H9 (cell line): ENCODE data around the gene TSG101. TPM values are rescaled to one million over a fixed set of nuclear protein-coding genes. Genes with fewer than 3 reads are reported as not detected.

ENCODE experiments used
- DNase-seq: peaks from one replicate; pipeline ENCODE4 v3.0.0-alpha.2; 2017
- H2AFZ ChIP-seq: one replicate; pipeline ENCODE4 v1.6.1; 2013; ENCODE audit warnings: mild to moderate bottlenecking, low read length, control low read depth, moderate library complexity
- H2AK5ac ChIP-seq: 2 replicates; pipeline ENCODE4 v1.6.1; 2013; ENCODE audit warnings: low read length, control low read depth, mixed read lengths; ENCODE audit not compliant: insufficient read length
- H2BK120ac ChIP-seq: one replicate; pipeline ENCODE4 v1.6.1; 2013; ENCODE audit warnings: low read depth, mild to moderate bottlenecking, low read length, control low read depth, inconsistent platforms; ENCODE audit not compliant: poor library complexity, severe bottlenecking
- H2BK12ac ChIP-seq: 2 replicates; pipeline ENCODE4 v1.6.1; 2013; ENCODE audit warnings: low read length, control low read depth, mixed read lengths, low read depth; ENCODE audit not compliant: insufficient read length
- H2BK15ac ChIP-seq: 2 replicates; pipeline ENCODE4 v1.6.1; 2013; ENCODE audit warnings: low read depth, low read length, control low read depth
- H2BK20ac ChIP-seq: one replicate; pipeline ENCODE4 v1.6.1; 2013; ENCODE audit warnings: low read depth, mild to moderate bottlenecking, low read length, control low read depth, inconsistent platforms; ENCODE audit not compliant: poor library complexity, severe bottlenecking
- H2BK5ac ChIP-seq: 2 replicates; pipeline ENCODE4 v1.6.1; 2013; ENCODE audit warnings: low read length, control low read depth, mixed read lengths; ENCODE audit not compliant: insufficient read length
- H3K14ac ChIP-seq: 2 replicates; pipeline ENCODE4 v1.6.1; 2013; ENCODE audit warnings: low read length, control low read depth; ENCODE audit not compliant: insufficient read depth
- H3K18ac ChIP-seq: 2 replicates; pipeline ENCODE4 v1.6.1; 2013; ENCODE audit warnings: low read depth, mild to moderate bottlenecking, mixed read lengths, low read length, control low read depth; ENCODE audit not compliant: insufficient read length
- H3K23ac ChIP-seq: 2 replicates; pipeline ENCODE4 v1.6.1; 2013; ENCODE audit warnings: low read length, control low read depth, mixed read lengths, low read depth; ENCODE audit not compliant: insufficient read length
- H3K23me2 ChIP-seq: 2 replicates; pipeline ENCODE4 v1.6.1; 2013; ENCODE audit warnings: low read depth, mild to moderate bottlenecking, mixed read lengths, low read length, control low read depth; ENCODE audit not compliant: insufficient read length, poor library complexity, severe bottlenecking
- H3K27ac ChIP-seq: 2 replicates; pipeline ENCODE4 v1.5.1; 2013; ENCODE audit warnings: low read length, control low read depth, mixed read lengths, low read depth; ENCODE audit not compliant: insufficient read length
- H3K27me3 ChIP-seq: 2 replicates; pipeline ENCODE4 v1.6.1; 2013; ENCODE audit warnings: low read length, control low read depth, inconsistent platforms; ENCODE audit not compliant: insufficient read depth
- H3K4ac ChIP-seq: 2 replicates; pipeline ENCODE4 v1.6.1; 2013; ENCODE audit warnings: low read depth, mild to moderate bottlenecking, control low read depth, inconsistent platforms, low read length, moderate library complexity
- H3K4me1 ChIP-seq: 2 replicates; pipeline ENCODE4 v1.6.1; 2013; ENCODE audit warnings: low read length, control low read depth, inconsistent platforms; ENCODE audit not compliant: insufficient read depth
- H3K4me2 ChIP-seq: 2 replicates; pipeline ENCODE4 v1.6.1; 2013; ENCODE audit warnings: low read length, control low read depth, mixed read lengths; ENCODE audit not compliant: insufficient read length, insufficient read depth
- H3K56ac ChIP-seq: 2 replicates; pipeline ENCODE4 v1.6.1; 2013; ENCODE audit warnings: low read depth, mild to moderate bottlenecking, mixed read lengths, low read length, control low read depth; ENCODE audit not compliant: insufficient read length
- H3K79me1 ChIP-seq: 2 replicates; pipeline ENCODE4 v1.6.1; 2013; ENCODE audit warnings: low read depth, mild to moderate bottlenecking, moderate library complexity, low read length, control low read depth, inconsistent platforms; ENCODE audit not compliant: insufficient read depth, poor library complexity, severe bottlenecking
- H3K79me2 ChIP-seq: 2 replicates; pipeline ENCODE4 v1.6.1; 2013; ENCODE audit warnings: low read length, control low read depth, inconsistent platforms; ENCODE audit not compliant: insufficient read depth
- H3K9ac ChIP-seq: 2 replicates; pipeline ENCODE4 v1.6.1; 2013; ENCODE audit warnings: low read length, control low read depth, mixed read lengths; ENCODE audit not compliant: insufficient read length; ENCODE audit errors: extremely low read depth
- H3K9me3 ChIP-seq: one replicate; pipeline ENCODE4 v1.6.1; 2013; ENCODE audit warnings: low read depth, low read length, inconsistent platforms; ENCODE audit not compliant: control insufficient read depth
- H3T11ph ChIP-seq: one replicate; pipeline ENCODE4 v1.6.1; 2013; ENCODE audit warnings: mild to moderate bottlenecking, low read length, control low read depth, inconsistent platforms
- H4K20me1 ChIP-seq: one replicate; pipeline ENCODE4 v1.6.1; 2013; ENCODE audit not compliant: control insufficient read depth, insufficient read length, insufficient read depth
- H4K5ac ChIP-seq: 2 replicates; pipeline ENCODE4 v1.6.1; 2013; ENCODE audit warnings: low read depth, mild to moderate bottlenecking, mixed read lengths, low read length, control low read depth; ENCODE audit not compliant: insufficient read length
- H4K8ac ChIP-seq: replicated peaks from 2 replicates; pipeline ENCODE4 v1.6.1; 2013; ENCODE audit warnings: low read length, control low read depth, mixed read lengths, low read depth; ENCODE audit not compliant: insufficient read length
- H4K91ac ChIP-seq: 2 replicates; pipeline ENCODE4 v1.6.1; 2013; ENCODE audit warnings: low read depth, mild to moderate bottlenecking, moderate library complexity, mixed read lengths, low read length, control low read depth; ENCODE audit not compliant: insufficient read length
- H3K27ac Mint-ChIP-seq, 3 experiments: 2 replicates in 2 of 3; 3 replicates in 1 of 3; pipeline ENCODE4 v1.8.0; 2020 to 2021; ENCODE audit warnings: mixed read lengths in 3 of 3, mild to moderate bottlenecking in 1 of 3, moderate library complexity in 1 of 3
- H3K27me3 Mint-ChIP-seq: 2 replicates; pipeline ENCODE4 v1.8.0; 2021; ENCODE audit warnings: low read depth, mild to moderate bottlenecking, moderate library complexity, mixed read lengths
- H3K36me3 Mint-ChIP-seq, 3 experiments: 2 replicates in 2 of 3; 3 replicates in 1 of 3; pipeline ENCODE4 v1.8.0; 2020 to 2021; ENCODE audit warnings: low read depth in 3 of 3, mixed read lengths in 3 of 3; ENCODE audit not compliant: insufficient read depth in 1 of 3
- H3K4me1 Mint-ChIP-seq, 2 experiments: 2 replicates each; pipeline ENCODE4 v1.8.0; 2020; ENCODE audit warnings: mixed read lengths in 2 of 2
- H3K4me3 Mint-ChIP-seq, 2 experiments: 2 replicates in 1 of 2; 3 replicates in 1 of 2; pipeline ENCODE4 v1.8.0; 2020 to 2021; ENCODE audit warnings: mild to moderate bottlenecking in 2 of 2, mixed read lengths in 2 of 2, moderate library complexity in 1 of 2
- H3K9me3 Mint-ChIP-seq, 2 experiments: 2 replicates in 1 of 2; 3 replicates in 1 of 2; pipeline ENCODE4 v1.8.0; 2020; ENCODE audit warnings: mild to moderate bottlenecking in 2 of 2, mixed read lengths in 2 of 2, moderate library complexity in 1 of 2
- WGBS: extraction: QIAGEN DNeasy Blood & Tissue Kit; methylation state at CpG from one replicate; pipeline ENCODE4 v1.1.7; 2013; ENCODE audit warnings: missing lambda C conversion rate, low lambda C conversion rate, mixed read lengths; ENCODE audit not compliant: insufficient read length; ENCODE audit errors: extremely low coverage; 5-methylcytosine and 5-hydroxymethylcytosine counted together
- total RNA-seq: library from RNA; stranded (reverse); gene quantifications from 2 replicates; pipeline ENCODE4 v1.2.1, GENCODE V29; 2021
- TF ChIP-seq, protein P1 (sequence below): fragments of 200-600 bp; sonication (generic); conservative IDR thresholded peaks from 3 replicates; pipeline ENCODE4 v1.8.0; 2021; ENCODE audit warnings: antibody characterized with exemption, mild to moderate bottlenecking

The TSG101 gene
- total RNA-seq, 1 experiment from 2014 or later: 50.3 TPM

DNA sequence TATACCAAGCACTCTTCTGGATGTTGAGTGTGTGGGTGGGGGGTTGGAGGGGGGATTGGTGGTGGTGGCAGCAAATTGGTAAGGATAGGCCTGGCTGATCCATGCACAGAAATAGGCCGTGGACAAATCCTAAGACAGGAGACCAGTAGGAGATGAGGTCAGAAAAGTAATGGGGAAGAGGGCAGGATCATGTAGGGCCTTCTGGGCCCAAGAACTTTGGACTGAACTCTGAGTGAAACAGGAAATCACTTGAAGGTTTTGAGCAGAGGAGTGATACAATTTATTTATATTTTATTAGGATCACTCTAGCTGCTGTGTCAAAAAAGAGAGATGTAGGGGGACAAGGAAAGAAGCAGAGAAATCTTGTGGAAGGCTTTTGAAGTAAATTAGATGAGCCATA lies 28.7 kb downstream of the TSG101 start:
- no peaks in the 10 kb centered on the region for H3K4me1 Mint-ChIP-seq
- H2BK120ac ChIP-seq: no peak overlapping the region
- no peak overlapping the region for H3K23ac ChIP-seq
- no peak overlapping the region for H3K4ac ChIP-seq
- H3K9ac ChIP-seq: no peak overlapping the region
- no peak overlapping the region for H2BK20ac ChIP-seq
- H3K4me2 ChIP-seq: no peak overlapping the region
- no peaks in the 10 kb centered on the region for H3K79me1 ChIP-seq
- H3K14ac ChIP-seq: no peak overlapping the region
- no peaks in the 10 kb centered on the region for H3K79me2 ChIP-seq
- H3T11ph ChIP-seq: no peak overlapping the region
- H3K9me3 ChIP-seq: no peaks in the 10 kb centered on the region
- H2AK5ac ChIP-seq: no peak overlapping the region
- no peak overlapping the region for H4K91ac ChIP-seq
- peaks cover 17 to 61% (median 41%) of the 10 kb centered on the region in 3 experiments for H3K36me3 Mint-ChIP-seq
- no CpG with 5 or more reads among the region's 1 CpG for whole genome bisulfite sequencing
- H2BK5ac ChIP-seq: no peak overlapping the region
- H3K56ac ChIP-seq: no peak overlapping the region
- no peak overlapping the region for H3K18ac ChIP-seq
- H2BK12ac ChIP-seq: no peak overlapping the region
- no peak overlapping the region for H4K8ac ChIP-seq
- H4K5ac ChIP-seq: no peak overlapping the region
- no peak overlapping the region for H2AFZ ChIP-seq
- H3K27me3 ChIP-seq: no peaks in the 10 kb centered on the region
- H3K27ac Mint-ChIP-seq: no peak overlapping the region
- H3K27me3 Mint-ChIP-seq: no peaks in the 10 kb centered on the region
- H3K23me2 ChIP-seq: no peaks in the 10 kb centered on the region
- no peaks in the 10 kb centered on the region for H4K20me1 ChIP-seq
- H3K27ac ChIP-seq: no peak overlapping the region
- DNase-seq: no peak
- H3K9me3 Mint-ChIP-seq: no peaks in the 10 kb centered on the region
- H2BK15ac ChIP-seq: no peak overlapping the region
- H3K4me3 Mint-ChIP-seq: no peak overlapping the region
- TF ChIP-seq, protein P1, sequence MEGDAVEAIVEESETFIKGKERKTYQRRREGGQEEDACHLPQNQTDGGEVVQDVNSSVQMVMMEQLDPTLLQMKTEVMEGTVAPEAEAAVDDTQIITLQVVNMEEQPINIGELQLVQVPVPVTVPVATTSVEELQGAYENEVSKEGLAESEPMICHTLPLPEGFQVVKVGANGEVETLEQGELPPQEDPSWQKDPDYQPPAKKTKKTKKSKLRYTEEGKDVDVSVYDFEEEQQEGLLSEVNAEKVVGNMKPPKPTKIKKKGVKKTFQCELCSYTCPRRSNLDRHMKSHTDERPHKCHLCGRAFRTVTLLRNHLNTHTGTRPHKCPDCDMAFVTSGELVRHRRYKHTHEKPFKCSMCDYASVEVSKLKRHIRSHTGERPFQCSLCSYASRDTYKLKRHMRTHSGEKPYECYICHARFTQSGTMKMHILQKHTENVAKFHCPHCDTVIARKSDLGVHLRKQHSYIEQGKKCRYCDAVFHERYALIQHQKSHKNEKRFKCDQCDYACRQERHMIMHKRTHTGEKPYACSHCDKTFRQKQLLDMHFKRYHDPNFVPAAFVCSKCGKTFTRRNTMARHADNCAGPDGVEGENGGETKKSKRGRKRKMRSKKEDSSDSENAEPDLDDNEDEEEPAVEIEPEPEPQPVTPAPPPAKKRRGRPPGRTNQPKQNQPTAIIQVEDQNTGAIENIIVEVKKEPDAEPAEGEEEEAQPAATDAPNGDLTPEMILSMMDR: no peak
- no peaks in the 10 kb centered on the region for H3K4me1 ChIP-seq
